K562 (cell line): ENCODE measurements around the gene RTCA. TPM values are rescaled to one million over a fixed set of nuclear protein-coding genes. Genes with fewer than 3 reads are reported as not detected.

ENCODE experiments used
- ATAC-seq: fragments of 200-7000 bp; cut with Tn5 transposase; 3 replicates; pipeline ENCODE4 v1.9.1; 2020; ENCODE audit warnings: moderate library complexity
- BruUV-seq: library from RNA; stranded (reverse); fragments of 400-500 nt; replicated peaks from 2 replicates; lab custom pipeline; 2021; lab: Mats Ljungman, UMichigan
- CTCF ChIA-PET: fragments of 300-600 bp; formaldehyde crosslinking; extraction: SDS; loops from one replicate; lab custom pipeline; 2021; ENCODE audit warnings: low intra/inter-chr PET ratio; lab: Yijun Ruan, JAX
- POLR2A ChIA-PET: fragments of 300-600, 350-650 bp; sonication (Branson Sonifier 250); formaldehyde crosslinking; extraction: SDS; loops from one replicate; lab custom pipeline; 2021; ENCODE audit warnings: antibody characterized with exemption, inconsistent platforms; lab: Yijun Ruan, JAX
- DNase-seq, 4 experiments: peaks; one replicate each; pipeline versions ENCODE4 v3.0.0 to v3.0.0-alpha.2; 2011 to 2018; ENCODE audit warnings: low spot score in 3 of 4, mixed read lengths in 3 of 4; ENCODE audit errors: extremely low read depth in 1 of 4
- FAIRE-seq: peaks from 2 replicates; lab custom pipeline; 2011; peaks lifted over from hg19 to GRCh38; lab: Jason Lieb, UNC
- H2AFZ ChIP-seq: 2 replicates; pipeline ENCODE4 v1.6.0; 2011; ENCODE audit warnings: low read depth, low read length, control low read depth, inconsistent platforms
- H3K27ac ChIP-seq: fragments of 200-600 bp; 3 replicates; pipeline ENCODE4 v1.8.0; 2011; ENCODE audit warnings: low read depth, mild to moderate bottlenecking, control low read depth, inconsistent platforms, low read length, moderate library complexity, mixed read lengths; ENCODE audit errors: extremely low read depth
- H3K27me3 ChIP-seq, 2 experiments: fragments of 300-600 bp in 1 of 2; 2 replicates in 1 of 2; 3 replicates in 1 of 2; pipeline versions ENCODE4 v1.6.0 to v1.8.0; 2011; ENCODE audit warnings: inconsistent platforms in 2 of 2, low read length in 2 of 2, mild to moderate bottlenecking in 1 of 2, mixed read lengths in 1 of 2, moderate library complexity in 1 of 2; ENCODE audit not compliant: control insufficient read depth in 2 of 2, insufficient read depth in 2 of 2
- H3K36me3 ChIP-seq: fragments of 300-600 bp; 3 replicates; pipeline ENCODE4 v1.8.0; 2011; ENCODE audit warnings: mild to moderate bottlenecking, low read length, inconsistent platforms; ENCODE audit not compliant: control insufficient read depth, insufficient read depth
- H3K4me1 ChIP-seq, 2 experiments: fragments of 200-600 bp in 1 of 2; replicated peaks in 1 of 2; 2 replicates in 1 of 2; 3 replicates in 1 of 2; pipeline versions ENCODE4 v1.5.1 to v1.8.0; 2011; ENCODE audit warnings: inconsistent platforms in 2 of 2, low read length in 2 of 2, mild to moderate bottlenecking in 1 of 2, mixed read lengths in 1 of 2, moderate library complexity in 1 of 2; ENCODE audit not compliant: control insufficient read depth in 2 of 2, insufficient read depth in 2 of 2
- H3K4me2 ChIP-seq: 2 replicates; pipeline ENCODE4 v1.6.1; 2011; ENCODE audit warnings: low read length, control low read depth, inconsistent platforms, mixed read lengths; ENCODE audit not compliant: insufficient read depth
- H3K4me3 ChIP-seq: fragments of 200-600 bp; sonication (generic), shearing (Covaris generic); 2 replicates; pipeline ENCODE4 v1.5.1; 2016; ENCODE audit warnings: control low read depth, inconsistent platforms
- H3K79me2 ChIP-seq: fragments of 200-600 bp; 3 replicates; pipeline ENCODE4 v1.8.0; 2011; ENCODE audit warnings: low read length, inconsistent platforms; ENCODE audit not compliant: control insufficient read depth, insufficient read depth
- H3K9ac ChIP-seq, 2 experiments: 2 replicates each; pipeline versions ENCODE4 v1.6.0 to v1.6.1; 2011; ENCODE audit warnings: low read depth in 2 of 2, low read length in 2 of 2, control low read depth in 1 of 2, inconsistent platforms in 1 of 2, mild to moderate bottlenecking in 1 of 2, mixed read lengths in 1 of 2; ENCODE audit not compliant: insufficient read depth in 1 of 2
- H3K9me1 ChIP-seq: one replicate; pipeline ENCODE4 v1.6.0; 2011; ENCODE audit warnings: inconsistent platforms, mild to moderate bottlenecking, low read length, moderate library complexity; ENCODE audit not compliant: control insufficient read depth, insufficient read depth
- H3K9me3 ChIP-seq: replicated peaks from 2 replicates; pipeline ENCODE4 v1.5.1; 2011; ENCODE audit warnings: low read depth, low read length, inconsistent platforms; ENCODE audit not compliant: control insufficient read depth, insufficient read depth
- H4K20me1 ChIP-seq: replicated peaks from 2 replicates; pipeline ENCODE4 v1.6.1; 2011; ENCODE audit warnings: low read length, inconsistent platforms, mixed read lengths; ENCODE audit not compliant: control insufficient read depth, insufficient read depth
- BRD4 ChIP-seq: fragments of 200-600 bp; sonication (generic); IDR thresholded peaks from 2 replicates; pipeline ENCODE4 v1.6.1; 2017; ENCODE audit warnings: inconsistent platforms
- KAT8 ChIP-seq: fragments of 450-650 bp; IDR thresholded peaks from 2 replicates; pipeline ENCODE4 v1.6.1; 2016; ENCODE audit warnings: low read depth, mild to moderate bottlenecking
- KDM1A ChIP-seq, 2 experiments: fragments of 450-650 bp; IDR thresholded peaks; 2 replicates each; pipeline ENCODE4 v1.6.1; 2016; ENCODE audit warnings: mild to moderate bottlenecking in 2 of 2
- KLF10 ChIP-seq: fragments of 250-450 bp; sonication (Bioruptor Pico); IDR thresholded peaks from 2 replicates; pipeline ENCODE4 v1.6.1; 2021; ENCODE audit warnings: matching md5 sums
- NFATC3 ChIP-seq: fragments of 450-650 bp; IDR thresholded peaks from 2 replicates; pipeline ENCODE4 v1.6.1; 2017; ENCODE audit warnings: mild to moderate bottlenecking
- NFE2 ChIP-seq: IDR thresholded peaks from 2 replicates; pipeline ENCODE4 v1.6.1; 2014; ENCODE audit warnings: antibody characterized with exemption, low read depth
- PPARD ChIP-seq: fragments of 250-450 bp; sonication (Bioruptor Pico); IDR thresholded peaks from 2 replicates; pipeline ENCODE4 v1.8.0; 2022; ENCODE audit warnings: inconsistent platforms, mild to moderate bottlenecking, moderate library complexity
- RBM25 ChIP-seq: fragments of 200-400 bp; formaldehyde crosslinking; IDR thresholded peaks from 2 replicates; pipeline ENCODE4 v1.6.1; 2018; ENCODE audit warnings: low read length, low read depth, moderate library complexity; ENCODE audit not compliant: severe bottlenecking
- ZNF175 ChIP-seq: fragments of 200-800 bp; sonication (Bioruptor generic); IDR thresholded peaks from 2 replicates; pipeline ENCODE4 v1.6.1; 2016; ENCODE audit warnings: low read depth, mild to moderate bottlenecking, missing genetic modification characterization, missing compliant biosample characterization
- WGBS: fragments of 100-300 bp; shearing (Covaris generic); methylation state at CpG from one replicate; pipeline ENCODE4 v1.1.6; 2016; ENCODE audit warnings: low coverage, mixed read lengths; ENCODE audit not compliant: insufficient coverage; ENCODE audit errors: missing lambda C conversion rate; 5-methylcytosine and 5-hydroxymethylcytosine counted together
- in situ Hi-C: fragments of 300-500 bp; cut with MboI; formaldehyde crosslinking; loops from 4 replicates; pipeline ENCODE4 v1.15.0; 2018; ENCODE audit warnings: inconsistent platforms, mixed read lengths
- intact Hi-C: fragments of 100-400 bp; cut with micrococcal nuclease; formaldehyde crosslinking; loops from 2 replicates; pipeline ENCODE4 v1.14.2; 2022
- polyA plus RNA-seq, 8 experiments: library from polyadenylated mRNA; depleted of rRNA in 4 of 8; stranded (reverse) in 5 of 8; unstranded in 3 of 8; fragments of >200 nt; fragmentation: Nextera tagmentation in 2 of 8; fragmentation: Illumina TruSeq in 1 of 8; extraction: Ambion mirVana in 2 of 8; extraction: Trizol in 1 of 8; gene quantifications; 2 replicates each; pipeline versions ENCODE4 v1.2.1 to v1.2.3, GENCODE V29; 2011 to 2014; ENCODE audit warnings: inconsistent platforms in 1 of 8, missing spikeins in 1 of 8
- total RNA-seq, 7 experiments: library from RNA; depleted of rRNA in 6 of 7; stranded (reverse); fragments of >200 nt in 6 of 7; fragmentation: Illumina TruSeq in 2 of 7; extraction: Trizol in 2 of 7; gene quantifications; 2 replicates each; pipeline versions ENCODE4 v1.2.1 to v1.2.3, GENCODE V29; 2011 to 2021; ENCODE audit warnings: low replicate concordance in 1 of 7
- TF ChIP-seq, protein P1 (sequence below): fragments of 250-450 bp; sonication (Bioruptor Pico); IDR thresholded peaks from 2 replicates; pipeline ENCODE4 v1.5.0; 2021; ENCODE audit warnings: mild to moderate bottlenecking, borderline replicate concordance
- TF ChIP-seq, protein P2 (sequence below): sonication (generic); formaldehyde crosslinking; IDR thresholded peaks from 2 replicates; pipeline ENCODE4 v1.8.1; 2023; ENCODE audit warnings: mild to moderate bottlenecking, missing genetic modification reagents, moderate library complexity

Gene RTCA
- total and polyA plus RNA-seq, 9 of the 15 experiments (the other 6 are each of a cell fraction or from before 2014, with no cell fraction given): 11.6 to 57.2 (median 43.2) TPM

DNA sequence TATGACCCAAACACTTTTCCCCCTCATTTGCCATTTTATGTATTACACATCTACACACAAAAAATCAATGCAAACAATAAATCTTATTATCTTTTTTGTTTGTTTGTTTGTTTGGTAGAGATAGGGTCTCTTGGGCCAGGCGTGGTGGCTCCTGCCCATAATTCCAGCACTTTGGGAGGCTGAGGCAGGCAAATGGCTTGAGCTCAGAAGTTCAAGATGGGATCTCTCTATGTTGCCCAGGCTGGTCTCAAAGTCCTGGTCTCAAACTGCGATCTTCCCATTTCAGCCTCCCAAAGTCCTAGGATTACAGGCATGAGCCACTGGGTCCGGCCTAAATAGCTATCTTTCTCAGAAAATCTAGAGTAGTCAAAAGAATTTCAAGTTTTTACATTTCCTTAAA, 15.2 kb upstream of the RTCA start:
- intact Hi-C loops (loop anchor here (2.0 kb wide), 1 partner anchor 14 kb away; no protein-coding TSS in a partner anchor), in situ Hi-C loops (no loop called here)
- peak overlapping the region; percentile 90 for H2AFZ ChIP-seq
- peak; percentile 10 for TF ChIP-seq RBM25
- peak in 1 of 2 experiments; percentile 29; a peak in 2 of 4 replicates for TF ChIP-seq KDM1A (IDR thresholded peaks at IDR 0.05)
- no peak for TF ChIP-seq PPARD (CRISPR knock-in tag)
- no peak overlapping the region for H3K9ac ChIP-seq
- H3K4me1 ChIP-seq: peaks cover 4 to 21% of the 10 kb centered on the region in 2 experiments; a peak in 4 of 5 replicates
- ATAC-seq (no peak), FAIRE-seq (no peak), DNase-seq (no peak)
- H3K36me3 ChIP-seq: peaks cover 7% of the 10 kb centered on the region
- BruUV-seq: no TSS peak
- H3K79me2 ChIP-seq: peaks cover 32% of the 10 kb centered on the region
- POLR2A ChIA-PET: interaction anchor here (1.0 to 3.5 kb wide), 3 partner anchors 14 to 48 kb away, joined by 3 to 17 read pairs (median 4); no protein-coding TSS in a partner anchor
- H3K27me3 ChIP-seq: no peaks in the 10 kb centered on the region
- WGBS: 66% methylated on average over 3 of the region's 3 CpGs
- CTCF ChIA-PET: no interaction called here
- H3K4me2 ChIP-seq: no peak overlapping the region
- no peak overlapping the region for H3K27ac ChIP-seq
- H3K4me3 ChIP-seq: no peak overlapping the region
- H3K9me3 ChIP-seq: no peaks in the 10 kb centered on the region
- H3K9me1 ChIP-seq: no peaks in the 10 kb centered on the region
- no peaks in the 10 kb centered on the region for H4K20me1 ChIP-seq

DNA sequence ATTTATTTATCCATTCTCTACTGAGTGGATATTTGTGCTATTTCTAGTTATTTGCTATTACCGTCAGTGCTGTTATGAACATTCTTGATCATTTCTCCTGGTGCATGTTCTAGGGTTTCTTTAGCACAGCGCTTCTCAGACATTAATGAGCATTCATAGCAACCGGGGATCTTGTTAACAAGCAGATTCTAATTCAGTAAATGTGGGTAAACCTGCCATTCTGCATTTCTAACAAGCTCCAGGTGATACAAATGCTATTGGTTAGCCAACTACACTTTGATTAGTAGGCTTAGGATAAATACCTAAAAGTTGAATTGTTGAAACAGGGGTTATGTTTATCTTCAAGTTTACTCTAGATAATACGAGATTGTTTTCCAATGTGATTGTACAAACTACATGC, 13.1 kb upstream of the RTCA start:
- Histone ChIP-seq H3K79me2 (peaks cover 17% of the 10 kb centered on the region), H2AFZ (no peak overlapping the region), H3K27ac (no peak overlapping the region), H3K9me3 (no peaks in the 10 kb centered on the region), H3K4me1 (peaks cover 4 to 14% of the 10 kb centered on the region in 2 experiments; a peak in 4 of 5 replicates), H3K27me3 (no peaks in the 10 kb centered on the region), H3K9me1 (no peaks in the 10 kb centered on the region), H3K4me3 (no peak overlapping the region), H3K36me3 (peaks cover 7% of the 10 kb centered on the region; the same call in 2 of the 3 replicates), H3K4me2 (no peak overlapping the region), H3K9ac (no peak overlapping the region), H4K20me1 (no peaks in the 10 kb centered on the region)
- ATAC-seq (no peak), DNase-seq (no peak), FAIRE-seq (no peak)
- ChIA-PET POLR2A (interaction anchor here (1.1 kb wide), 1 partner anchor 13 kb away, joined by 3 read pairs; no protein-coding TSS in a partner anchor), CTCF (no interaction called here)
- 87% methylated on average over 4 of the region's 4 CpGs for WGBS
- BruUV-seq: no TSS peak
- intact Hi-C loops (no loop called here), in situ Hi-C loops (no loop called here)
- TF ChIP-seq, protein P1, sequence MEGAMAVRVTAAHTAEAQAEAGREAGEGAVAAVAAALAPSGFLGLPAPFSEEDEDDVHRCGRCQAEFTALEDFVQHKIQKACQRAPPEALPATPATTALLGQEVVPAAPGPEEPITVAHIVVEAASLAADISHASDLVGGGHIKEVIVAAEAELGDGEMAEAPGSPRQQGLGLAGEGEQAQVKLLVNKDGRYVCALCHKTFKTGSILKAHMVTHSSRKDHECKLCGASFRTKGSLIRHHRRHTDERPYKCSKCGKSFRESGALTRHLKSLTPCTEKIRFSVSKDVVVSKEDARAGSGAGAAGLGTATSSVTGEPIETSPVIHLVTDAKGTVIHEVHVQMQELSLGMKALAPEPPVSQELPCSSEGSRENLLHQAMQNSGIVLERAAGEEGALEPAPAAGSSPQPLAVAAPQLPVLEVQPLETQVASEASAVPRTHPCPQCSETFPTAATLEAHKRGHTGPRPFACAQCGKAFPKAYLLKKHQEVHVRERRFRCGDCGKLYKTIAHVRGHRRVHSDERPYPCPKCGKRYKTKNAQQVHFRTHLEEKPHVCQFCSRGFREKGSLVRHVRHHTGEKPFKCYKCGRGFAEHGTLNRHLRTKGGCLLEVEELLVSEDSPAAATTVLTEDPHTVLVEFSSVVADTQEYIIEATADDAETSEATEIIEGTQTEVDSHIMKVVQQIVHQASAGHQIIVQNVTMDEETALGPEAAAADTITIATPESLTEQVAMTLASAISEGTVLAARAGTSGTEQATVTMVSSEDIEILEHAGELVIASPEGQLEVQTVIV: no peak
- TF ChIP-seq BRD4 (no peak), NFE2 (no peak), KAT8 (no peak), NFATC3 (no peak), KLF10 (CRISPR knock-in tag) (no peak), ZNF175 (CRISPR knock-in tag) (no peak)
- TF ChIP-seq, protein P2, sequence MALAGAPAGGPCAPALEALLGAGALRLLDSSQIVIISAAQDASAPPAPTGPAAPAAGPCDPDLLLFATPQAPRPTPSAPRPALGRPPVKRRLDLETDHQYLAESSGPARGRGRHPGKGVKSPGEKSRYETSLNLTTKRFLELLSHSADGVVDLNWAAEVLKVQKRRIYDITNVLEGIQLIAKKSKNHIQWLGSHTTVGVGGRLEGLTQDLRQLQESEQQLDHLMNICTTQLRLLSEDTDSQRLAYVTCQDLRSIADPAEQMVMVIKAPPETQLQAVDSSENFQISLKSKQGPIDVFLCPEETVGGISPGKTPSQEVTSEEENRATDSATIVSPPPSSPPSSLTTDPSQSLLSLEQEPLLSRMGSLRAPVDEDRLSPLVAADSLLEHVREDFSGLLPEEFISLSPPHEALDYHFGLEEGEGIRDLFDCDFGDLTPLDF (CRISPR knock-in tag): no peak
